HG02981 (cell line): Measurements from ENCODE around the gene COL18A1.

Experiments used
- ATAC-seq: cut with Tn5 transposase; IDR thresholded peaks from one replicate; pipeline ENCODE4 v1.9.1; 2021; ENCODE audit warnings: mild to moderate bottlenecking, moderate library complexity; ENCODE audit not compliant: unreplicated experiment

The COL18A1 gene

GRCh38 chr21:45539046-45539795, 134.3 kb downstream of the COL18A1 start:
- ATAC-seq = no peak

- no peak for ATAC-seq
These were observed 135.0 kb downstream of the COL18A1 start for GRCh38 chr21:45539796-45540600.

- no peak for ATAC-seq
These were observed 135.6 kb downstream of the COL18A1 start for GRCh38 chr21:45540601-45540970.

GRCh38 chr21:45541221-45542039, 136.5 kb downstream of the COL18A1 start:
- no peak for ATAC-seq

- peak; percentile 62 for ATAC-seq
These were observed 137.3 kb downstream of the COL18A1 start, which contains the start of gene SLC19A1 for GRCh38 chr21:45542242-45542666. Gene SLC19A1 (minus strand): TSS chr21:45542440. CDS start chr21:45537959, 4,481 bp downstream.

GRCh38 chr21:45542667-45543370, 137.9 kb downstream of the COL18A1 start:
- no peak for ATAC-seq

GRCh38 chr21:45543371-45543709, 138.4 kb downstream of the COL18A1 start:
- no peak for ATAC-seq

GRCh38 chr21:45543710-45544448, 138.9 kb downstream of the COL18A1 start:
- no peak for ATAC-seq

- no peak for ATAC-seq
These were observed 139.7 kb downstream of the COL18A1 start for GRCh38 chr21:45544449-45545235.

- ATAC-seq = no peak
These were observed 140.2 kb downstream of the COL18A1 start for GRCh38 chr21:45545236-45545570.

GRCh38 chr21:45545691-45546531, 140.9 kb downstream of the COL18A1 start:
- ATAC-seq = no peak

GRCh38 chr21:45546636-45547544, 141.9 kb downstream of the COL18A1 start:
- no peak for ATAC-seq

- no peak for ATAC-seq
These were observed 142.6 kb downstream of the COL18A1 start for GRCh38 chr21:45547545-45547900.

GRCh38 chr21:45548711-45549491, 143.9 kb downstream of the COL18A1 start:
- no peak for ATAC-seq

GRCh38 chr21:45549626-45550463, 144.9 kb downstream of the COL18A1 start:
- no peak for ATAC-seq
